GM19438 (cell line): Measurements from ENCODE around the gene TPTE.
"Not testable (repeated sequence)": the region's sequence is repeated elsewhere in the genome, so short reads cannot be mapped to it uniquely, and the experiment has no call there.

Experiments
- ATAC-seq: cut with Tn5 transposase; IDR thresholded peaks from one replicate; pipeline ENCODE4 v1.9.1; 2021; ENCODE audit warnings: low read depth; ENCODE audit not compliant: unreplicated experiment

TPTE gene

DNA sequence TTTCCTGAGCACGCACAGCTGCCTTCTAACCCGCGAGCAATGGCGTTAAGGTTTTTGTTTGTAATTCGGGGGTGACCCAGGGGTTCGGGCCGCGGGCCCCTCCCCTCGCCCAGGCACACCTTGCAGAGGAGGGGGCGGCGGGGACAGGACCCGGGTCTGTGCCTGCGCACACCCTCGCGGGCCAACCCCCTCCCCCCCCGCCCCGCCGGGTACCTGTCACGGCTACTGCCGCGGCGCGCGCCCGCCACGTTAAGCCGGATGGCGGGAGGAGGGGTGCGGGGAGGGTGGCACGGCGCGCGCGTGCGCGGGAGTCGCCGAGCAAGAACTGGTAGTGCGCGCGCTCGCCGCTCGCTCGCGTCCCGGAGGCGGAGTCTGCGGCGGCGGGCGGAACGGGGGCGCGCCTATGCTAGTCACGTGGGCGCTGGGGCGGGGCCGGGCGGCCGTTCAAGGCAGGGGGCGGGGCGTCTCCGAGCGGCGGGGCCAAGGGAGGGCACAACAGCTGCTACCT lies at the start of gene TPTE:
TPTE (plus strand) TSS at position 493 of the 508 bp plus-strand sequence. CDS start 17,141 bp downstream, outside the sequence.
- no peak for ATAC-seq

DNA sequence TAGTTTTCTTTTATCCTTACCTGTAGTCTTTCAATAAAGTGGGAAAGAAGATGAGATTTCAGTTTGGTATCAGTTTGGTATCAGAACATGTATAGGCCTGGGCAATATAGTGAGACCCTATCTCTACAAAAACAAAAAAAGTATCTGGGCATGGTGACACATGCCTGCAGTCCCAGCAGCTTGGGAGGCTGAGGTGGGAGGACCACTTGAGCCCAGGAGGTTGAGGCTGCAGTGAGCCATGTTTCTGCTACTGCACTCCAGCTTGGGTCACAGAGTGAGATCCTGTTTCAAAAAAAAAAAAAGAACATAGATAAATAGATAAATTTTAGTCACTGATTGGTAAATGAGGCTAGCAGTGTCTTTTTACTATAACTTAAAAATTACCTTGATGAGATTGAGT lies 49.4 kb upstream of the TPTE start:
- not testable (repeated sequence) for ATAC-seq

DNA sequence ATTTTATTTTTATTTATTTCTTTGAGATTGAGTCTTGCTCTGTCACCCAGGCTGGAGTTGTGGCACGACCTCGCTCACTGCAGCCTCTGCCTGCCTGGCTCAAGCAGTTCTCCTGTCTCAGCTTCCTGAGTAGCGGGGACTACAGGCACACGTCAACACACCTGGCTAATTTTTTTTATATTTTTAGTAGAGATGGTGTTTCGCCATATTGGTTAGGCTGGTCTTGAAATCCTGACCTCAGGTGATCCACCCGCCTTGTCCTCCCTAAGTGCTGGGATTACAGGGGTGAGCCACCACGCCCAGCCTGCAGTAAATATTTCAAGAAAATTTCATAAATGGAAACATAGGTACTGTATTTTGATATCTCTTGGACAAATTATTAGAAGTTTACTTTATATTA lies 43.6 kb upstream of the TPTE start:
- ATAC-seq, result not testable (repeated sequence)

DNA sequence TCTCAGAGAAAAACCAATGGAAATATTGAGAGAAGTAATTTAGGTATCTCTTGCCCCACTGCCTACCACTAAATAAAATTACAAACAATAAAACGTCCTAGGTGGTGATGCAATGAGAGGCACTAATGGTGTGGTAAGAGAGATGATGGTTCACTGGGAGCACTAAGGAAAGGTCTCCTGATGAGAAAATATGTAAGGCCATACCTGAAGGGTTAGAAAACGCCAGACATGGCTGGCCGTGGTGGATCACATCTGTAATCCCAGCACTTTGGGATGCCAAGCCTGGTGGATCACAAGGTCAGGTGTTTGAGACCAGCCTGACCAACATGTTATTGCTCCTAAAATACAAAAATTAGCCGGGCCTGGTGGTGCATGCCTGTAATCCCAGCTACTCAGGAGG lies 41.5 kb upstream of the TPTE start:
- not testable (repeated sequence) for ATAC-seq

DNA sequence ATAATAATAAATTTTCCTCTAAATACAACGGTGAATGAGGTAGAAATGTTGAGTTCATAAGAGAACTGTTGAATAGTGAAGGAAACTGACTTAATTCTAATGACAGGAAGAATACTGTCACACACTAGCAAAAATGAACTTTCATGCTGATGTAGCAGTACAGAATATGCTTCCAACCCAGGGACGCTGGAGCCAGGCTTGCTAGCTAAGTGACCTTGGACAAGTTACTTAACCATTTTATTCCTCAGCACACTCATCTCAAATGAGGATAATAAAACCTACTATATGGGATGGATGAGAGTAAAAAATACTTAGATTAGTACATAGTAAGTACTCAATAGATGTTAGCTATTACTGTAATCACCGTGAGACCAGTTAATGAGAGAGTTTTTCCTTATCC lies 36.5 kb upstream of the TPTE start:
- ATAC-seq, result not testable (repeated sequence)

DNA sequence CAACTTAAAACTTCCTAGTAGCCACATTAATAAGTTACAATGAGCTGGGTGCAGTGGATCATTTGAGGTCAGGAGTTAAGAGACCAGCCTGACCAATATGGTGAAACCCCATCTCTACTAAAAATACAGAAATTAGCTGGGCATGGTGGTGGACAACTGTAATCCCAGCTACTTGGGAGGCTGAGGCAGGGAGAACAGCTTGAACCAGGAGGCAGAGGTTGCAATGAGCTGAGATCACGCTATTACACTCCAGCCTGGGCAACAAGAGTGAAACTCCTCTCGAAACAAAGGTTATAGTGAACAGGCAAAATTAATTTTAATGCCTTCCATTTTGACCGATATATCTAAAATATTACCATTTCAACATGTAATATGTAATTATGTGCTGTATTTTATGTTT lies 30.9 kb upstream of the TPTE start:
- not testable (repeated sequence) for ATAC-seq

DNA sequence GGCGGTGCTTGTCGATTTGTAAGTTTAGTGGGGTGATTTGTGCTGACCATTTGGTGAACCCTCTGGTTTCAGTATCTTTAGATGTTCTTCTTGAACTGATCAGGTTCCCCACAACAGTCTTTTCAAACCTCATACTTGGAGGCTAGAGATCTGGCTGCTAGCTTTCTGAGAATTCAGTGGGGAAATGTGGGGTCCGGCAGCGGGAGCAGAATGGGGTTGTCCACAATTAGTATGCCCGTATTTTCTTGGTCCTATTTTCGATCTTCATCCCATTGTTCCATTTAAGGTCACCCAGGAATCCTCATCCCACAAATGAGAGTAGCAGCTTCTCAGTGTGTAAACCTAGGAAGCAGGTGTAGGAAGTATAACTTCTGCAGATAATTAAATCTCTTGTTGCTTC lies 10.3 kb upstream of the TPTE start:
- no peak for ATAC-seq

DNA sequence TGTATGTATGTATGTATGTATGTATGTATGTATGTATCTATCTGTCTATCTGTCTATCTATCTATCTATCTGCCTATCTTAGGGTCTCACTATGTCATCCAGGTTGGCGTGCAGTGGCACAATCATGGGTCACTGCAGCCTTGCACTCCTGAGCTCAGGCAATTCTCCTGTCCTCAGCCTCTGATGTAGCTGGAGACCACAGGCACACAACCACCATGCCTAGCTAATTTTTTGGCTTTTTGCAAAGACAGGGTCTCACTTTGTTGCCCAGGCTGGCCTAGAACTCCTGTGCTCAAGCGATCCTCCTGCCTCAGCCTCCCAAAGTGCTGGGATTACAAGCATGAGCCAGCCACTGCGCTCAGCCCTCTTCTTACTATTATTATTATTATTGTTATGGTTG lies 4.5 kb upstream of the TPTE start:
- ATAC-seq, result not testable (repeated sequence)

DNA sequence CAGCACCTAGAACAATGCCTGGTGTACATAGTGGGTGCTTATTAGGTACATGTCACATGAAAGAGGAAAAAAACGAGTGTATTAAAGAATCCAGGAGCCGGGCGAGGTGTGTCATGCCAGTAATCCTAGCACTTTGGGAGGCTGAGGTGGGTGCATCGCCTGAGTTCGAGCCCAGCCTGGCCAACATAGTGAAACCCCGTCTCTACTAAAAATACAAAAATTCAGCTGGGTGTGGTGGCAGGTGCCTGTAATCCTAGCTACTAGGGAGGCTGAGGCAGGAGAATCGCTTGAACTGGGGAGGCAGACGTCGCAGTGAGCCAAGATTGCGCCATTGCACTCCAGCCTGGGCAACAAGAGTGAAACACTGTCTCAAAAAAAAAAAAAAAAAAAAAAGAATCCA lies 3.5 kb upstream of the TPTE start:
- ATAC-seq, result not testable (repeated sequence)

DNA sequence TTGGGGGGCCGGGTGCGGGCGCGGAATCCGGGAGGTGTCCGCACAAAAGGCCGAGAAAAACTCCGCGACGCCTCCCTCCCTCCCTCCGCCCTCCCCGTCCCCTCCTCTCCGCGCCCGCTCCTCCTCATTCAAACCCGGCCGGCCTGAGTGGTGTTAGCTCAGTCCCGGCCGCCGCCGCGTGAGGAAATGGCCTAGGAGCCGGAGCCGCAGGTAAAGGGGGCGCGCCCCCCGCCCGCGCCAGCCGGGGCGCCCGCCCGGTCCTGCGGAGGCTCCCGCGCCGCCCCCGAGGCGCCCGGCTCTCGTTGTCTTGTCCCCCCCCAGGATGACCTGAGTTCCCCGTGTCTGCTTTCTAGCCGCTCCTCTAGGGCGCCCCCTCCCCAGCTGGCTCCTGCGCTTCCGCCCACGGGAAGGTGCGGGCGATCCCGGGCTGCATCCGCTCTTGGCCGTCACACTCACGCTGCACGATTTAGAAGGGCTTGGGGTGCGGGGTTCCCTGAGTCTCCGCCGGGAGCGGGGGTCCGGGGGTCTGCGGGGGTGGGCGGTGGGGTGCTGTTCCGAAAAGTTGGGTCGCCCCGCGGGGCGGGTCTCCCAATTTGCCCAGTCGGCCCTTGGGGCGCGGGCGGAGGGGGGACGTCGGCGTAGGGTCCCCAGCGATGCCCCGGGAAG lies 585 bp downstream of the TPTE start:
- not testable (repeated sequence) for ATAC-seq

DNA sequence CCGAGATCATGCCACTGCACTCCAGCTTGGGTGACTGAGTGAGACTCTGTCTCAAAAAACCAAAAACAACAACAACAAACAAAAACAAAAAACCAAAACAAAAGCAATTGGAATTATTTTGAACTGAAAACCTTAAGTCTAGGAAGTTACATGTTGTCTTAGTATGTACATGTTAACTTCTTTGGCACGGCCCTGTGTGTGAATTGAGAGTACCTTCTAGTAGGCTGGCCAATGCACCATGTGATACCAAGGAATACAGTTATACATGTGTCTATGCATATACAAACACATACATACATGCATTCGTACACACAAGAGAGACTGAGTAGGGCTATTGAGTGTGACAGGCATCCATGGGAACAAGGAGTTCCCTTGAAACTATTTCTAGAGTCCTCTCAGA lies 18.6 kb downstream of the TPTE start:
- ATAC-seq, result no peak

DNA sequence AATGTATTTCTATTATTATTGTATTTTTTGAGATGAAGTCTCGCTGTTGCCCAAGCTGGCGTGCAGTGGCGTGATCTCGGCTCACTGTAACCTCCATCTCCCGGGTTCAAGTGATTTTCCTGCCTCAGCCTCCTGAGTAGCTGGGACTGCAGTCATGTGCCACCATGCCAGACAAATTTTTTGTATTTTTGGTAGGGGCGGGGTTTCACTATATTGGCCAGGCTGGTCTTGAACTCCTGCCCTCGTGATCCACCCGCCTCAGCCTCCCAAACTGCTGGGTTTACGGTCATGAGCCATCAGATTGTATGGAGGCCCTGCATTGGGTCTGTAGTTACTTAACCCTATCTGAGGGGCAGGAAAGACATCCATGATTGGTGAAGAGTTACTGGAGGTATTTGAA lies 23.0 kb downstream of the TPTE start:
- not testable (repeated sequence) for ATAC-seq

DNA sequence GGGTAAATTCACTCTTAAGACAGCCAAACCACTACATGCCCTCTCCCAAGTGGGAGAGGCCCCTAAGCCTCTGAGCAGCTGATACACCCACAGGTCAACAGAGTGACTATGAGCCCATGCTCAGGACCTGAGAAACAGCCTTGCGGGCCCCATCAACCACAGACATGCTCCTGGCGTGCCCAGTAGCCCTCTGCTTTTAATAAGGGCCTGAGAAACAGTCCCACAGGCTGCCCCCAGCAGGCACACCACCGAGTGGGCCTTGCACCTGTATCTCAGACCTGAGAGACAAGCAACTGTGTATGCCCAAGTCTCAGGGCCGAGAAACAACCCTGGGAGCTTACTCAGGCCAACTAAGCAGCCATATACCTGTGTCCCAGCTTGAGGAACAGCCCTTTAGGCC lies 26.5 kb downstream of the TPTE start:
- ATAC-seq, result not testable (repeated sequence)

DNA sequence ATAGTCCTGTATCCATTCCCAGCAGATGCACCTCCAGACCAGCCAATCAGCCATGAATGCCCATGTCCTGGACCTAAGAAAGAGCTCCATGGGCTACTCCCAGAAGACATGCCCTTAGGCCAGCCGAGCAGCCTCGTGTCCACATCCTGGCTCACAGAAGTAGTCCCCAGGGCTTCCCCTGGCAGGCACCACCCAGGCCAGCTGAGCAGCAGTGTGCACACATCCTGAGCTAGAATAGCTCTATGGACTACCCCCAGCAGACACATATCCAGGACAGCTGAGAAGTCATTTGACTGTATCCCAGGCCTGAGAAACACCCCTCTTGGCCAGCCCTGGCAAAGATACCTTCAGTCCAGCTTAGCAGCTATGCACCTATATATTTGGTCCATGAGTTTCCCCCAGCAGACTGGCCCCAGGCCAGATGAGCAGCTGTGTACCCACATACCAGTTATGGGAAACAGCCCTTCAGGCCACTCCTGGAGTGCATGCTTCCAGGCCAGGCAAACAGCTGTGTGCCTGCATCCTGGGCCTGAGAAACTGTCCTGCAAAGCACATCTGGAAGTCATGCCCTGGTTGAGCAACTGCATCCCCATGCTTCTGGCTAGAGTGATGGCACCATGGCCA lies 27.1 kb downstream of the TPTE start:
- not testable (repeated sequence) for ATAC-seq

DNA sequence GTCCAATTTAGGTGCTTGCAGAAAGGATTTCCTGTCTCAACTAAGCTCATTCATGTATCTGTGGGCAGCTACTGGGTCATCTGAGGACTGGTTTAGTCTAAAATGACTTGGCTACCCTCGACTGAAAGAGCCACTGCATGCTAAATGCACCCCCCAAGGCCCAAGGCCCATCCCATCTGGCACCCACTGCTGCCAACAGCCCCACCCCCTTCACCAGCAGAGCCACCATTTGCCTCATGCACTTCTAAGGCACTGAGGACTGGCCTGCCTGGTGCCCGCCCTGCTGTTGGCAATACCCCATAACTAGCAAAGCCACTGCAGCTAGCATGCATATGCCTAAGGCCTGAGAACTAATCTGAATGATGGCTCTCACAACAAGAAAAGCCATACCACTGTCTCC lies 49.4 kb downstream of the TPTE start:
- ATAC-seq, result not testable (repeated sequence)

DNA sequence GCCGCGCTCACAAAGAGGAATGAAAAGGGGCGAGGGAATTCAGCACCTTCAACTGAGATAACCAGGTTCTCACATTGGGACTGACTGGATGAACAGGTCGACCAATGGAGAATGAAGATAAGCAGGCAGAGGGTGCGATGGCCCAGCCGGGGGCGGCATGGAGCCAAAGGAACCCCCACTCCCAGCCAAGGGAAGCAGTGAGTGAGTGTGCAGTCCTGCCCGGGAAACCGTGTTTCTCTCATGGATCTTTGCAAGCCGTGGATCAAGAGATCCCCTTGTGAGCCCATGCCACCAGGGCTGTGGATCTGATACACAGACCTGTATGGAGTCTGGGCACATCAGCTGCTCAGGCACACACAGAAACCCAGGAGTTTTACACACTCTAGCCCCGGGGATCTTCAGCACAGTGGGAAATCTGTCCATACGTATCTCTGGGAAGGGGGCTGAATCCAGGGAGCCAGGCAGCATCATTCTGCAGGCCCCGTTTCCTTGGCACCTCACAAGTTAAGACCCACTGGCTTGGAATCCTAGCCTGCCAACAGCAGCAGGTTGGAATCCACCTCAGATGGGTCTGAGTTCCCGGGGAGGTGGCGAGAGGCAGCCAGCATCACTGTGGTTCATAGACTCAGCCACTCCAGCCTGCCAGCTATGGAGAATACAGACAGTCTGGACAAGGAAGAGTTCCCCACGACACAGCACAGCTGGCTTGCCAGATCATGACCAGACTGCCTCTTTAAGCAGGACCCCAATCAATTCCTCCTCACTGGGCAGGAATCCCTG lies 53.3 kb downstream of the TPTE start:
- not testable (repeated sequence) for ATAC-seq

DNA sequence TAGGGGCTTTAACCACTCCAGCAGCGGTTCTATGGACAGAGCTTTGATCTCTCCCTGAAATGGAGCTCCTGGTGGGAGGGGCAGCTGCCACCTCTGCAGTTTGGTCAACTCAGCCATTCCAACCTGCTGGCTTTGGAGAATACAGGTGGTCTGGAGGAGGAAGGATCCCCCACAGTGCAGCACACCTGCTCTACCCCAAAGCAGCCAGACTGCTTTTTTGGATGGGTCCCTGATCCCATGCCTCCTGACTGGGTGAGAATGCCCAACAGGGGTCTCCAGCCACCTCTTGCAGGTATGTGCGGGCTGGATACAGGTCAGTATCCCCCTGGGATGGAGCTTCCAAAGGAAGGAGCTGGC lies 53.9 kb downstream of the TPTE start:
- ATAC-seq, result no peak

DNA sequence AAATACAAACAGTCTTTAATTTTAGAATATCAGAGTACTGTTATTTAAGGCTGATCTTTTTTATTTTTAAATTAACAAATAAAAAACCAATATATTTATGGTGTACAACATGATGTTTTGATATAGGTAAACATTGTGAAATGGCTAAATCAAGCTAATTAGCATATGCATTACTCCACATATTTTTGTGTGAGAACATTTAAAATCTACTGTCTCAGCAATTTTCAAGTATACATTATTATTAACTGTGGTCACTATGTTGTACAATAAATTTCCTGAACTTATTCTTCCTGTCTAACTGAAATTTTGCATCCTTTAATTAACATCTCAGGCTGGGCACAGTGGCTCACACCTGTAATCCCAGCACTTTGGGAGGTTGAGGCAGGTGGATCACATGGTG lies 57.5 kb downstream of the TPTE start:
- ATAC-seq, result not testable (repeated sequence)

DNA sequence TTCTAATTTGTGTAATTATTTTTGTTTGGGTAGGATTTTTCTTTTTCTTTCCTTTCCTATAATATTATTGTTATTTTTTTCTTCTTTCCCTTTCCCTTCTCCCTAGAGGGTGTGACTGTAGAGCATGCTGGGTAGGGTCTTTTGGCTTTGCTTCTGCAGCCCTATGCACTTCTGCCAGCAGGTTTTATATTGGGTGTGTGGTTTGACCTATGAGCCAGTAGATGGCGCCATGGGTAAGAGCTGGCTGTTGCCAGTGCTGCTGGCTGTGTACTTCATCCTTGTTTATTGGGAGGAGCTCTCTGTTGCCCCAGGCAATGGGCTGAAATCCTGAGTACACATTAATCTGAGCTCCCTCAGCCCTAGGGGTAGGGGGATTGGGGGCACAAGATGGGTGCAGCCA lies 67.7 kb downstream of the TPTE start:
- not testable (repeated sequence) for ATAC-seq

DNA sequence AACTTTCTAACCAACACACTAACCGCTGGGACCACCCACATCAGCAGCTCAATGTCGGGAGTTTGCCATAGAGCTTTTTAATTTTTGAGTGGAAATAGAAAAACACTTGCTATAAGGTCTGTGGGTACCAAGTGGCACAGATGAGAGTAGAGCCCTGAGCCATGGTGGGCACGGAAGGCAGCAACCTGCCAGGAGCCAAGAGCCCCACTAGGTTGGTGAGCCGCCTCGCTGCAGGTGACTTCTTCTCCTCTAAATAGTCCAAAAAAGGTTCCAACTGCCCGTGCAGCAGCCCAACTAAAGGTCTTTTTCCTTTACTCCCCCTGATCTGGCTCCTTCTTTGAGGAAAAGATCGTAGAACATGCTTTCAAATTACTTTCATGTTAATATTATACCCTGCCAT lies 85.7 kb downstream of the TPTE start:
- not testable (repeated sequence) for ATAC-seq

DNA sequence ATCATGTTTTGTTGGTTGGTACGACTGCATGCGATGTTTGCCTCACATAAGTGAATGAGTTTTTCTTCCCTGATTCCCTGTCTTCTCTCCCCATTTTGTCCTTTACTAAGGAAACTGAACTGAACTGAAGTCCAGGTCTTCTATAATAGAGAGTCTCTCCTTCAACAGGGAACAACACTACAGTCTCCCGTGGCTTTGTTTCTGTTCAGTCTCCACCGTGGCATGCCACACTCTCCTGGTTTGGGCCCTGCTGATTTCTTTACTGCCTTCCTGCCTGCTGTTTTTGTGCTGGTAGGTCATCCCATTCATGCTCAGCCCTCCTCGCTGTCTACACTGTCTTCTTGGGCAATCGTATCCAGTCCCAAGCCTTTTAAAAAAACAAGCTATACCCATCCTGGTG lies 92.9 kb downstream of the TPTE start:
- not testable (repeated sequence) for ATAC-seq
